K562 (cell line): Measurements from ENCODE around the gene HPSE2. TPM values are rescaled to one million over a fixed set of nuclear protein-coding genes. Genes with fewer than 3 reads are reported as not detected.

Source experiments
- ATAC-seq: fragments of 200-7000 bp; cut with Tn5 transposase; 3 replicates; pipeline ENCODE4 v1.9.1; 2020; ENCODE audit warnings: moderate library complexity
- BruUV-seq: library from RNA; stranded (reverse); fragments of 400-500 nt; replicated peaks from 2 replicates; lab custom pipeline; 2021; lab: Mats Ljungman, UMichigan
- CTCF ChIA-PET: fragments of 300-600 bp; formaldehyde crosslinking; extraction: SDS; loops from one replicate; lab custom pipeline; 2021; ENCODE audit warnings: low intra/inter-chr PET ratio; lab: Yijun Ruan, JAX
- POLR2A ChIA-PET: fragments of 300-600, 350-650 bp; sonication (Branson Sonifier 250); formaldehyde crosslinking; extraction: SDS; loops from one replicate; lab custom pipeline; 2021; ENCODE audit warnings: antibody characterized with exemption, inconsistent platforms; lab: Yijun Ruan, JAX
- DNase-seq, 4 experiments: peaks; one replicate each; pipeline versions ENCODE4 v3.0.0 to v3.0.0-alpha.2; 2011 to 2018; ENCODE audit warnings: low spot score in 3 of 4, mixed read lengths in 3 of 4; ENCODE audit errors: extremely low read depth in 1 of 4
- FAIRE-seq: peaks from 2 replicates; lab custom pipeline; 2011; peaks lifted over from hg19 to GRCh38; lab: Jason Lieb, UNC
- H2AFZ ChIP-seq: 2 replicates; pipeline ENCODE4 v1.6.0; 2011; ENCODE audit warnings: low read depth, low read length, control low read depth, inconsistent platforms
- H3K27ac ChIP-seq: fragments of 200-600 bp; 3 replicates; pipeline ENCODE4 v1.8.0; 2011; ENCODE audit warnings: low read depth, mild to moderate bottlenecking, control low read depth, inconsistent platforms, low read length, moderate library complexity, mixed read lengths; ENCODE audit errors: extremely low read depth
- H3K27me3 ChIP-seq, 2 experiments: fragments of 300-600 bp in 1 of 2; 2 replicates in 1 of 2; 3 replicates in 1 of 2; pipeline versions ENCODE4 v1.6.0 to v1.8.0; 2011; ENCODE audit warnings: inconsistent platforms in 2 of 2, low read length in 2 of 2, mild to moderate bottlenecking in 1 of 2, mixed read lengths in 1 of 2, moderate library complexity in 1 of 2; ENCODE audit not compliant: control insufficient read depth in 2 of 2, insufficient read depth in 2 of 2
- H3K36me3 ChIP-seq: fragments of 300-600 bp; 3 replicates; pipeline ENCODE4 v1.8.0; 2011; ENCODE audit warnings: mild to moderate bottlenecking, low read length, inconsistent platforms; ENCODE audit not compliant: control insufficient read depth, insufficient read depth
- H3K4me1 ChIP-seq, 2 experiments: fragments of 200-600 bp in 1 of 2; replicated peaks in 1 of 2; 2 replicates in 1 of 2; 3 replicates in 1 of 2; pipeline versions ENCODE4 v1.5.1 to v1.8.0; 2011; ENCODE audit warnings: inconsistent platforms in 2 of 2, low read length in 2 of 2, mild to moderate bottlenecking in 1 of 2, mixed read lengths in 1 of 2, moderate library complexity in 1 of 2; ENCODE audit not compliant: control insufficient read depth in 2 of 2, insufficient read depth in 2 of 2
- H3K4me2 ChIP-seq: 2 replicates; pipeline ENCODE4 v1.6.1; 2011; ENCODE audit warnings: low read length, control low read depth, inconsistent platforms, mixed read lengths; ENCODE audit not compliant: insufficient read depth
- H3K4me3 ChIP-seq: fragments of 200-600 bp; sonication (generic), shearing (Covaris generic); 2 replicates; pipeline ENCODE4 v1.5.1; 2016; ENCODE audit warnings: control low read depth, inconsistent platforms
- H3K79me2 ChIP-seq: fragments of 200-600 bp; 3 replicates; pipeline ENCODE4 v1.8.0; 2011; ENCODE audit warnings: low read length, inconsistent platforms; ENCODE audit not compliant: control insufficient read depth, insufficient read depth
- H3K9ac ChIP-seq, 2 experiments: 2 replicates each; pipeline versions ENCODE4 v1.6.0 to v1.6.1; 2011; ENCODE audit warnings: low read depth in 2 of 2, low read length in 2 of 2, control low read depth in 1 of 2, inconsistent platforms in 1 of 2, mild to moderate bottlenecking in 1 of 2, mixed read lengths in 1 of 2; ENCODE audit not compliant: insufficient read depth in 1 of 2
- H3K9me1 ChIP-seq: one replicate; pipeline ENCODE4 v1.6.0; 2011; ENCODE audit warnings: inconsistent platforms, mild to moderate bottlenecking, low read length, moderate library complexity; ENCODE audit not compliant: control insufficient read depth, insufficient read depth
- H3K9me3 ChIP-seq: replicated peaks from 2 replicates; pipeline ENCODE4 v1.5.1; 2011; ENCODE audit warnings: low read depth, low read length, inconsistent platforms; ENCODE audit not compliant: control insufficient read depth, insufficient read depth
- H4K20me1 ChIP-seq: replicated peaks from 2 replicates; pipeline ENCODE4 v1.6.1; 2011; ENCODE audit warnings: low read length, inconsistent platforms, mixed read lengths; ENCODE audit not compliant: control insufficient read depth, insufficient read depth
- CHCHD3 ChIP-seq: fragments of 250-450 bp; sonication (Bioruptor Pico); IDR thresholded peaks from 2 replicates; pipeline ENCODE4 v2.1.2; 2022; ENCODE audit warnings: mild to moderate bottlenecking
- DNMT1 ChIP-seq: fragments of 450-650 bp; IDR thresholded peaks from 2 replicates; pipeline ENCODE4 v1.6.1; 2016; ENCODE audit warnings: antibody characterized with exemption, mild to moderate bottlenecking
- HBP1 ChIP-seq: fragments of 450-650 bp; formaldehyde crosslinking; IDR thresholded peaks from 2 replicates; pipeline ENCODE4 v1.4.0; 2022; ENCODE audit warnings: missing genetic modification characterization
- LCOR ChIP-seq: sonication (generic); formaldehyde crosslinking; IDR thresholded peaks from 2 replicates; pipeline ENCODE4 v1.8.0; 2022; ENCODE audit warnings: mild to moderate bottlenecking, missing genetic modification reagents
- REST ChIP-seq, 2 experiments: fragments of 450-650 bp; formaldehyde crosslinking in 1 of 2; IDR thresholded peaks; 2 replicates each; pipeline versions ENCODE4 v1.4.0 to v1.6.1; 2014 to 2020; ENCODE audit warnings: mild to moderate bottlenecking in 2 of 2, borderline replicate concordance in 1 of 2, low read depth in 1 of 2
- SLC30A9 ChIP-seq: fragments of 250-450 bp; sonication (Bioruptor Pico); IDR thresholded peaks from 2 replicates; pipeline ENCODE4 v1.8.0; 2022; ENCODE audit warnings: mild to moderate bottlenecking, moderate library complexity
- TRIM25 ChIP-seq: fragments of 450-650 bp; IDR thresholded peaks from 2 replicates; pipeline ENCODE4 v1.7.0; 2016; ENCODE audit warnings: borderline replicate concordance
- ZBTB2 ChIP-seq: fragments of 450-650 bp; IDR thresholded peaks from 2 replicates; pipeline ENCODE4 v1.6.1; 2016; ENCODE audit warnings: antibody characterized with exemption
- whole genome bisulfite sequencing: fragments of 100-300 bp; shearing (Covaris generic); methylation state at CpG from one replicate; pipeline ENCODE4 v1.1.6; 2016; ENCODE audit warnings: low coverage, mixed read lengths; ENCODE audit not compliant: insufficient coverage; ENCODE audit errors: missing lambda C conversion rate; 5-methylcytosine and 5-hydroxymethylcytosine counted together
- in situ Hi-C: fragments of 300-500 bp; cut with MboI; formaldehyde crosslinking; loops from 4 replicates; pipeline ENCODE4 v1.15.0; 2018; ENCODE audit warnings: inconsistent platforms, mixed read lengths
- intact Hi-C: fragments of 100-400 bp; cut with micrococcal nuclease; formaldehyde crosslinking; loops from 2 replicates; pipeline ENCODE4 v1.14.2; 2022
- polyA plus RNA-seq, 8 experiments: library from polyadenylated mRNA; depleted of rRNA in 4 of 8; stranded (reverse) in 5 of 8; unstranded in 3 of 8; fragments of >200 nt; fragmentation: Nextera tagmentation in 2 of 8; fragmentation: Illumina TruSeq in 1 of 8; extraction: Ambion mirVana in 2 of 8; extraction: Trizol in 1 of 8; gene quantifications; 2 replicates each; pipeline versions ENCODE4 v1.2.1 to v1.2.3, GENCODE V29; 2011 to 2014; ENCODE audit warnings: inconsistent platforms in 1 of 8, missing spikeins in 1 of 8
- total RNA-seq, 7 experiments: library from RNA; depleted of rRNA in 6 of 7; stranded (reverse); fragments of >200 nt in 6 of 7; fragmentation: Illumina TruSeq in 2 of 7; extraction: Trizol in 2 of 7; gene quantifications; 2 replicates each; pipeline versions ENCODE4 v1.2.1 to v1.2.3, GENCODE V29; 2011 to 2021; ENCODE audit warnings: low replicate concordance in 1 of 7

HPSE2 gene
- total and polyA plus RNA-seq, 9 of the 15 experiments (the other 6 are each of a cell fraction or from before 2014, with no cell fraction given) = 0.03 to 0.10 (median 0.04) TPM; not detected in 2

- no peak for TF ChIP-seq REST (IDR thresholded peaks at IDR 0.05; ENCODE audit: borderline replicate concordance)
- TF ChIP-seq REST (CRISPR knock-in tag; IDR thresholded peaks at IDR 0.05; ENCODE audit: low read depth) = no peak
- TF ChIP-seq, all 486 proteins: peak for 0
Measured at GRCh38 chr10:98621630-98622029, 614.0 kb downstream of the HPSE2 start (continued).

GRCh38 chr10:98620503-98620902, 615.1 kb downstream of the HPSE2 start:
- H3K4me2 ChIP-seq = no peak overlapping the region
- intact Hi-C loops = no loop called here
- POLR2A ChIA-PET = no interaction called here
- WGBS = 0% methylated on average over 2 of the region's 2 CpGs
- no peak overlapping the region for H3K27ac ChIP-seq
- no peaks in the 10 kb centered on the region for H3K36me3 ChIP-seq
- no peaks in the 10 kb centered on the region for H3K4me1 ChIP-seq
- H3K79me2 ChIP-seq = no peaks in the 10 kb centered on the region
- no peaks in the 10 kb centered on the region for H3K9me3 ChIP-seq
- no peaks in the 10 kb centered on the region for H3K27me3 ChIP-seq
- DNase-seq = no peak
- CTCF ChIA-PET = no interaction called here
- BruUV-seq = no TSS peak
- in situ Hi-C loops = no loop called here
- H3K9ac ChIP-seq = no peak overlapping the region
- H3K9me1 ChIP-seq = no peaks in the 10 kb centered on the region
- H3K4me3 ChIP-seq = no peak overlapping the region
- H4K20me1 ChIP-seq = no peaks in the 10 kb centered on the region
- H2AFZ ChIP-seq = no peak overlapping the region
- ATAC-seq = no peak
- no peak for FAIRE-seq
- no peak for TF ChIP-seq CHCHD3 (CRISPR knock-in tag)
- no peak for TF ChIP-seq DNMT1
- no peak for TF ChIP-seq LCOR
- TF ChIP-seq ZBTB2 = no peak
- no peak for TF ChIP-seq HBP1 (CRISPR knock-in tag)
- TF ChIP-seq SLC30A9 (CRISPR knock-in tag) = no peak
- no peak for TF ChIP-seq TRIM25
